ENCODE results near the gene FUT4.

The FUT4 gene

GRCh38 chr11:94544646-94545263, 1.0 kb downstream of the FUT4 start:
- peak overlapping the region; percentile 76 for H3K4me3 ChIP-seq (ENCODE audit: low read depth, low read length)
- TF ChIP-seq, protein P1, sequence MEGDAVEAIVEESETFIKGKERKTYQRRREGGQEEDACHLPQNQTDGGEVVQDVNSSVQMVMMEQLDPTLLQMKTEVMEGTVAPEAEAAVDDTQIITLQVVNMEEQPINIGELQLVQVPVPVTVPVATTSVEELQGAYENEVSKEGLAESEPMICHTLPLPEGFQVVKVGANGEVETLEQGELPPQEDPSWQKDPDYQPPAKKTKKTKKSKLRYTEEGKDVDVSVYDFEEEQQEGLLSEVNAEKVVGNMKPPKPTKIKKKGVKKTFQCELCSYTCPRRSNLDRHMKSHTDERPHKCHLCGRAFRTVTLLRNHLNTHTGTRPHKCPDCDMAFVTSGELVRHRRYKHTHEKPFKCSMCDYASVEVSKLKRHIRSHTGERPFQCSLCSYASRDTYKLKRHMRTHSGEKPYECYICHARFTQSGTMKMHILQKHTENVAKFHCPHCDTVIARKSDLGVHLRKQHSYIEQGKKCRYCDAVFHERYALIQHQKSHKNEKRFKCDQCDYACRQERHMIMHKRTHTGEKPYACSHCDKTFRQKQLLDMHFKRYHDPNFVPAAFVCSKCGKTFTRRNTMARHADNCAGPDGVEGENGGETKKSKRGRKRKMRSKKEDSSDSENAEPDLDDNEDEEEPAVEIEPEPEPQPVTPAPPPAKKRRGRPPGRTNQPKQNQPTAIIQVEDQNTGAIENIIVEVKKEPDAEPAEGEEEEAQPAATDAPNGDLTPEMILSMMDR (IDR thresholded peaks at IDR 0.05; ENCODE audit: insufficient read depth, low read depth, low read length, missing control alignments), result no peak
- no peak for DNase-seq (ENCODE audit: low read depth)

DNA sequence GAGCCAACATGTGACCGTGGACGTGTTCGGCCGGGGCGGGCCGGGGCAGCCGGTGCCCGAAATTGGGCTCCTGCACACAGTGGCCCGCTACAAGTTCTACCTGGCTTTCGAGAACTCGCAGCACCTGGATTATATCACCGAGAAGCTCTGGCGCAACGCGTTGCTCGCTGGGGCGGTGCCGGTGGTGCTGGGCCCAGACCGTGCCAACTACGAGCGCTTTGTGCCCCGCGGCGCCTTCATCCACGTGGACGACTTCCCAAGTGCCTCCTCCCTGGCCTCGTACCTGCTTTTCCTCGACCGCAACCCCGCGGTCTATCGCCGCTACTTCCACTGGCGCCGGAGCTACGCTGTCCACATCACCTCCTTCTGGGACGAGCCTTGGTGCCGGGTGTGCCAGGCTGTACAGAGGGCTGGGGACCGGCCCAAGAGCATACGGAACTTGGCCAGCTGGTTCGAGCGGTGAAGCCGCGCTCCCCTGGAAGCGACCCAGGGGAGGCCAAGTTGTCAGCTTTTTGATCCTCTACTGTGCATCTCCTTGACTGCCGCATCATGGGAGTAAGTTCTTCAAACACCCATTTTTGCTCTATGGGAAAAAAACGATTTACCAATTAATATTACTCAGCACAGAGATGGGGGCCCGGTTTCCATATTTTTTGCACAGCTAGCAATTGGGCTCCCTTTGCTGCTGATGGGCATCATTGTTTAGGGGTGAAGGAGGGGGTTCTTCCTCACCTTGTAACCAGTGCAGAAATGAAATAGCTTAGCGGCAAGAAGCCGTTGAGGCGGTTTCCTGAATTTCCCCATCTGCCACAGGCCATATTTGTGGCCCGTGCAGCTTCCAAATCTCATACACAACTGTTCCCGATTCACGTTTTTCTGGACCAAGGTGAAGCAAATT, 1.8 kb downstream of the FUT4 start:
- TF ChIP-seq, protein P1 (IDR thresholded peaks at IDR 0.05; ENCODE audit: insufficient read depth, low read depth, low read length, missing control alignments), result no peak
- no peak overlapping the region for H3K4me3 ChIP-seq (ENCODE audit: low read depth, low read length)
- no peak for DNase-seq (ENCODE audit: low read depth)

GRCh38 chr11:94546162-94546470, 2.4 kb downstream of the FUT4 start:
- no peak for DNase-seq (ENCODE audit: low read depth)
- TF ChIP-seq, protein P1 (IDR thresholded peaks at IDR 0.05; ENCODE audit: insufficient read depth, low read depth, low read length, missing control alignments), result no peak
- H3K4me3 ChIP-seq (ENCODE audit: low read depth, low read length), result no peak overlapping the region

DNA sequence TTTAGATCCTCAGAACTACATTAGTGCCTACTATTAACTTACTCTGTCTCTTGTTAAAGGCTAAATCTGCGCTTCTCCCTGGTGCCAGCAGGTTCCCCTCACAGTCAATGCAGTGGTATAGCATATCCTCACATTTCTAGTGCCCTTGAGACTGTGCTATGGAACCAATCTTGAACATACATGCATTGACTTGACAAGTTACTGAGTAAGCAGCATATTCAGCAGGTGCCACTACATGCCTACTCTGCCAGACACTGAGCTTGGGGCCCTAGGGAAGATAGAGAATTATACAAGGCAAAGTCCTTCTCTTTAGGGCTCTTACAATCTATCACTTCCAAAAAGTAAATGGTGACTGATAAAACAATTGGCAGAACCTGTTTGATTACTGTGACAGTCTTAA, 3.2 kb downstream of the FUT4 start:
- no peak for DNase-seq (ENCODE audit: low read depth)
- no peak overlapping the region for H3K4me3 ChIP-seq (ENCODE audit: low read depth, low read length)
- TF ChIP-seq, protein P1 (IDR thresholded peaks at IDR 0.05; ENCODE audit: insufficient read depth, low read depth, low read length, missing control alignments), result no peak

GRCh38 chr11:94549146-94549545, 5.4 kb downstream of the FUT4 start:
- TF ChIP-seq, protein P1 (IDR thresholded peaks at IDR 0.05; ENCODE audit: insufficient read depth, low read depth, low read length, missing control alignments), result no peak
- no peak for DNase-seq (ENCODE audit: low read depth)
- no peak overlapping the region for H3K4me3 ChIP-seq (ENCODE audit: low read depth, low read length)

DNA sequence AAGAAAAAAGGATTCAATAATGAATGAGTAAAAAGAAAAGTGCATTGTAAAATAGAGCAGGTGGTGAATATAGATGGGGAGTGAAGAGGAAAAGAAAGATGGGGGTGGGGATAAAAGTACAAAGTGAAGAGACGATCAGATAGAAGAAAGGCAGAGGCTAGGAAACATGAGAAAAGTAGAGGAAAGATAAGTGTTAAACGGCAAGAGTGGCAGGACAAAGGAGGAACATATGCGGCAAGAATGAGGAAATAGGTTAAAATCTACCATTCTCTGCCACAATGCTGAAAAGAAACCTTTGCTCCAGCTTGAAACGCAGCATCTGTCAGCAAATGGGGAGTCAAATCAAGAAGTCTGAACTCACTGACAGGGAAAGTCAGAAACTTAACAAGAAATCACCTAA, 6.8 kb downstream of the FUT4 start:
- no peak overlapping the region for H3K4me3 ChIP-seq (ENCODE audit: low read depth, low read length)
- TF ChIP-seq, protein P1 (IDR thresholded peaks at IDR 0.05; ENCODE audit: insufficient read depth, low read depth, low read length, missing control alignments), result no peak
- peak; percentile 23 for DNase-seq (ENCODE audit: low read depth)
